Liver (tissue), 9 donors: ENCODE results near the gene ADAMTS2. TPM values are rescaled to one million over a fixed set of nuclear protein-coding genes. Genes with fewer than 3 reads are reported as not detected.

Source experiments
- DNase-seq: peaks from one replicate; pipeline ENCODE4 v3.0.0-alpha.2; 2017; ENCODE audit warnings: low spot score
- H3K27ac ChIP-seq, 2 donors: one replicate each; pipeline ENCODE4 v1.7.0; 2013; ENCODE audit warnings: inconsistent platforms in 2 of 2, low read length in 2 of 2, control low read depth in 1 of 2, low read depth in 1 of 2, mild to moderate bottlenecking in 1 of 2
- H3K27me3 ChIP-seq, 4 donors: one replicate each; pipeline versions ENCODE4 v1.6.1 to v1.7.0; 2013; ENCODE audit warnings: low read length in 3 of 4, inconsistent platforms in 1 of 4, mild to moderate bottlenecking in 1 of 4, moderate library complexity in 1 of 4; ENCODE audit not compliant: control insufficient read depth in 4 of 4, insufficient read depth in 4 of 4
- H3K36me3 ChIP-seq, 4 donors: one replicate each; pipeline versions ENCODE4 v1.6.1 to v1.7.0; 2013; ENCODE audit warnings: low read length in 3 of 4, mild to moderate bottlenecking in 3 of 4, low read depth in 1 of 4, moderate library complexity in 1 of 4; ENCODE audit not compliant: control insufficient read depth in 4 of 4, insufficient read depth in 3 of 4
- H3K4me1 ChIP-seq, 4 donors: one replicate each; pipeline versions ENCODE4 v1.6.1 to v1.7.0; 2013; ENCODE audit warnings: low read length in 3 of 4, mild to moderate bottlenecking in 3 of 4, moderate library complexity in 1 of 4; ENCODE audit not compliant: control insufficient read depth in 4 of 4, insufficient read depth in 4 of 4
- H3K4me3 ChIP-seq, 3 donors: one replicate each; pipeline versions ENCODE4 v1.6.1 to v1.7.0; 2013; ENCODE audit warnings: low read length in 3 of 3, control low read depth in 1 of 3, low read depth in 1 of 3, mild to moderate bottlenecking in 1 of 3
- H3K9ac ChIP-seq, 2 donors: one replicate each; pipeline ENCODE4 v1.7.0; 2013; ENCODE audit warnings: low read length in 2 of 2, mild to moderate bottlenecking in 2 of 2, moderate library complexity in 2 of 2, control low read depth in 1 of 2, low read depth in 1 of 2
- H3K9me3 ChIP-seq, 4 donors: one replicate each; pipeline versions ENCODE4 v1.6.1 to v1.7.0; 2013; ENCODE audit warnings: low read length in 3 of 4; ENCODE audit not compliant: control insufficient read depth in 4 of 4
- EGR1 ChIP-seq, 2 donors: IDR thresholded peaks; 2 replicates each; pipeline ENCODE4 v1.6.1; 2016 to 2018; ENCODE audit warnings: antibody characterized with exemption in 2 of 2, low read depth in 2 of 2
- FOXA1 ChIP-seq: IDR thresholded peaks from 2 replicates; pipeline ENCODE4 v1.6.1; 2016; ENCODE audit warnings: antibody characterized with exemption
- FOXA2 ChIP-seq: IDR thresholded peaks from 2 replicates; pipeline ENCODE4 v1.6.1; 2016; ENCODE audit warnings: antibody characterized with exemption
- HNF4A ChIP-seq, 2 donors: conservative IDR thresholded peaks; 2 replicates each; pipeline ENCODE4 v1.6.1; 2016; ENCODE audit warnings: antibody characterized with exemption in 2 of 2, mild to moderate bottlenecking in 2 of 2
- HNF4G ChIP-seq: IDR thresholded peaks from 2 replicates; pipeline ENCODE4 v1.6.1; 2016; ENCODE audit warnings: antibody characterized with exemption
- JUND ChIP-seq, 2 donors: IDR thresholded peaks; 2 replicates each; pipeline ENCODE4 v1.6.1; 2016; ENCODE audit warnings: antibody characterized with exemption in 2 of 2
- RAD21 ChIP-seq, 2 donors: IDR thresholded peaks; 2 replicates each; pipeline ENCODE4 v1.6.1; 2016; ENCODE audit warnings: antibody characterized with exemption in 2 of 2, mild to moderate bottlenecking in 2 of 2
- RXRA ChIP-seq, 2 donors: IDR thresholded peaks; 2 replicates each; pipeline ENCODE4 v1.6.1; 2017 to 2018; ENCODE audit warnings: antibody characterized with exemption in 2 of 2, mild to moderate bottlenecking in 1 of 2
- SP1 ChIP-seq: IDR thresholded peaks from 2 replicates; pipeline ENCODE4 v1.6.1; 2018; ENCODE audit warnings: antibody characterized with exemption, mild to moderate bottlenecking
- TAF1 ChIP-seq: conservative IDR thresholded peaks from 2 replicates; pipeline ENCODE4 v1.6.1; 2016; ENCODE audit warnings: antibody characterized with exemption, mild to moderate bottlenecking
- YY1 ChIP-seq: IDR thresholded peaks from 2 replicates; pipeline ENCODE4 v1.6.1; 2016; ENCODE audit warnings: antibody characterized with exemption, mild to moderate bottlenecking
- WGBS: extraction: QIAGEN DNeasy Blood & Tissue Kit; methylation state at CpG from one replicate; pipeline ENCODE4 v1.1.7; 2013; 5-methylcytosine and 5-hydroxymethylcytosine counted together
- polyA plus RNA-seq, 2 donors: library from polyadenylated mRNA; stranded (reverse) in 1 of 2; unstranded in 1 of 2; fragments of 200-250 nt in 1 of 2; fragments of >200 nt in 1 of 2; fragmentation: Nextera tagmentation in 1 of 2; extraction: Ambion mirVana in 1 of 2; gene quantifications; one replicate each; pipeline versions ENCODE4 v1.2.1 to v1.2.3, GENCODE V29; 2013 to 2015
- total RNA-seq, 2 donors: library from RNA; depleted of rRNA; stranded (reverse); fragments of >200 nt; gene quantifications; one replicate each; pipeline ENCODE4 v1.2.3, GENCODE V29; 2014
- TF ChIP-seq, protein P1 (sequence below): IDR thresholded peaks from 2 replicates; pipeline ENCODE4 v1.6.1; 2016; ENCODE audit warnings: antibody characterized with exemption
- TF ChIP-seq, protein P2 (sequence below): IDR thresholded peaks from 2 replicates; pipeline ENCODE4 v1.6.1; 2016; ENCODE audit warnings: antibody characterized with exemption, mild to moderate bottlenecking
- TF ChIP-seq, protein P3 (sequence below): fragments of 150-350 bp; IDR thresholded peaks from 2 replicates; pipeline ENCODE4 v1.5.1; 2017; ENCODE audit warnings: improper control_type of control experiment, low read depth, low read length; ENCODE audit not compliant: missing input control
- TF ChIP-seq, protein P4 (sequence below): IDR thresholded peaks from 2 replicates; pipeline ENCODE4 v1.6.1; 2016; ENCODE audit warnings: antibody characterized with exemption
- donor health status: healthy.
- donor health status: healthy.
- donor health status: healthy.
- donor health status: healthy.
- donor health status: healthy.

Gene ADAMTS2
- total and polyA plus RNA-seq, 4 donors = 2.7 to 24.3 (median 12.0) TPM

DNA sequence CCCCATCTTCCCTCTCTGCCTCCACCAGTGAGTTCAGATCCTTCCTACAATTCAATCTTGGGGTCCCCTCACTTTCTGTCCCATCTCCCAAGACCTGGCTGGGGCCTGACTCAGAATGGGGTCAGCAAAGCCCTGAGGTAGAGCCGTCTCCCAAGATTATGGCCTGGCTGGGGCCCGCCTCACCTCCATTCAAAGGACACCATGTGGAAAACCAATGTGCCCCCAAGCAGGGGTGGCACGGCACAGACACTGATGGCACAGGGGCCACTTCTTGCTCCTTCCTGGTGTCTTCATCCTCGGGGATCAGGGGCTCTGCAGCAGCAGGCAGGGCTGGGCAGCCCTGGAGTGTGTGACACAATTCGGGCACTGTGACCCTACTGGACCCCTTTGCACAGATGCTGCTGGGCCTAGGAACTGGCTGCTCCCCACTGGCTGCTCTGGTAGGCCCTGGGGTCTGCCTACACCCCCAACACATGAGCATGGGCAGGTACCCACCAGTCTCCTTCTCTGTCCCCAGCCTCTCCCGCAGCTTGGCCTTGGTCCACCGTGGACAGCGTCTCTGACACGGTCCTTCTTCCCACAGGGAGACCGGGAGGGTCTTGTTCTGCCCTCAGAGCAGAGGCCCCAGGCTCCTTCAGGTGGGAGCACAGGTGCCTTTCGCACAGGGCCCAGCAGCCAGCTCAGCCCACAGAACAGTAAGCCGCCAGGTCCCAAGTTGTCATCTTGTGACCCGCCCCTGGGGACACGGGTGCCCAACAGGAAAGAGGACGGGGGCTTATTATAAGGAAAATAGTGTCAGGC, 89.5 kb downstream of the ADAMTS2 start:
- DNase-seq = no peak
- Histone ChIP-seq H3K9me3 (no peaks in the 10 kb centered on the region), H3K4me1 (no peaks in the 10 kb centered on the region), H3K36me3 (no peaks in the 10 kb centered on the region), H3K4me3 (no peak overlapping the region), H3K27me3 (no peaks in the 10 kb centered on the region), H3K27ac (no peak overlapping the region), H3K9ac (no peak overlapping the region)
- WGBS = 93% methylated on average over 15 of the region's 15 CpGs
- TF ChIP-seq FOXA1 = no peak
- TF ChIP-seq YY1 = no peak
- TF ChIP-seq HNF4A (conservative IDR thresholded peaks at IDR 0.05) = no peak
- TF ChIP-seq, protein P1, sequence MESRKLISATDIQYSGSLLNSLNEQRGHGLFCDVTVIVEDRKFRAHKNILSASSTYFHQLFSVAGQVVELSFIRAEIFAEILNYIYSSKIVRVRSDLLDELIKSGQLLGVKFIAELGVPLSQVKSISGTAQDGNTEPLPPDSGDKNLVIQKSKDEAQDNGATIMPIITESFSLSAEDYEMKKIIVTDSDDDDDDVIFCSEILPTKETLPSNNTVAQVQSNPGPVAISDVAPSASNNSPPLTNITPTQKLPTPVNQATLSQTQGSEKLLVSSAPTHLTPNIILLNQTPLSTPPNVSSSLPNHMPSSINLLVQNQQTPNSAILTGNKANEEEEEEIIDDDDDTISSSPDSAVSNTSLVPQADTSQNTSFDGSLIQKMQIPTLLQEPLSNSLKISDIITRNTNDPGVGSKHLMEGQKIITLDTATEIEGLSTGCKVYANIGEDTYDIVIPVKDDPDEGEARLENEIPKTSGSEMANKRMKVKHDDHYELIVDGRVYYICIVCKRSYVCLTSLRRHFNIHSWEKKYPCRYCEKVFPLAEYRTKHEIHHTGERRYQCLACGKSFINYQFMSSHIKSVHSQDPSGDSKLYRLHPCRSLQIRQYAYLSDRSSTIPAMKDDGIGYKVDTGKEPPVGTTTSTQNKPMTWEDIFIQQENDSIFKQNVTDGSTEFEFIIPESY = no peak
- no peak for TF ChIP-seq EGR1 (IDR thresholded peaks at IDR 0.05; ENCODE audit: low read depth in 2 of 2)
- TF ChIP-seq FOXA2 = no peak
- no peak for TF ChIP-seq RXRA (IDR thresholded peaks at IDR 0.05)
- no peak for TF ChIP-seq HNF4G
- TF ChIP-seq RAD21 (IDR thresholded peaks at IDR 0.05) = no peak
- TF ChIP-seq, protein P2, sequence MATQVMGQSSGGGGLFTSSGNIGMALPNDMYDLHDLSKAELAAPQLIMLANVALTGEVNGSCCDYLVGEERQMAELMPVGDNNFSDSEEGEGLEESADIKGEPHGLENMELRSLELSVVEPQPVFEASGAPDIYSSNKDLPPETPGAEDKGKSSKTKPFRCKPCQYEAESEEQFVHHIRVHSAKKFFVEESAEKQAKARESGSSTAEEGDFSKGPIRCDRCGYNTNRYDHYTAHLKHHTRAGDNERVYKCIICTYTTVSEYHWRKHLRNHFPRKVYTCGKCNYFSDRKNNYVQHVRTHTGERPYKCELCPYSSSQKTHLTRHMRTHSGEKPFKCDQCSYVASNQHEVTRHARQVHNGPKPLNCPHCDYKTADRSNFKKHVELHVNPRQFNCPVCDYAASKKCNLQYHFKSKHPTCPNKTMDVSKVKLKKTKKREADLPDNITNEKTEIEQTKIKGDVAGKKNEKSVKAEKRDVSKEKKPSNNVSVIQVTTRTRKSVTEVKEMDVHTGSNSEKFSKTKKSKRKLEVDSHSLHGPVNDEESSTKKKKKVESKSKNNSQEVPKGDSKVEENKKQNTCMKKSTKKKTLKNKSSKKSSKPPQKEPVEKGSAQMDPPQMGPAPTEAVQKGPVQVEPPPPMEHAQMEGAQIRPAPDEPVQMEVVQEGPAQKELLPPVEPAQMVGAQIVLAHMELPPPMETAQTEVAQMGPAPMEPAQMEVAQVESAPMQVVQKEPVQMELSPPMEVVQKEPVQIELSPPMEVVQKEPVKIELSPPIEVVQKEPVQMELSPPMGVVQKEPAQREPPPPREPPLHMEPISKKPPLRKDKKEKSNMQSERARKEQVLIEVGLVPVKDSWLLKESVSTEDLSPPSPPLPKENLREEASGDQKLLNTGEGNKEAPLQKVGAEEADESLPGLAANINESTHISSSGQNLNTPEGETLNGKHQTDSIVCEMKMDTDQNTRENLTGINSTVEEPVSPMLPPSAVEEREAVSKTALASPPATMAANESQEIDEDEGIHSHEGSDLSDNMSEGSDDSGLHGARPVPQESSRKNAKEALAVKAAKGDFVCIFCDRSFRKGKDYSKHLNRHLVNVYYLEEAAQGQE = no peak
- TF ChIP-seq, protein P3, sequence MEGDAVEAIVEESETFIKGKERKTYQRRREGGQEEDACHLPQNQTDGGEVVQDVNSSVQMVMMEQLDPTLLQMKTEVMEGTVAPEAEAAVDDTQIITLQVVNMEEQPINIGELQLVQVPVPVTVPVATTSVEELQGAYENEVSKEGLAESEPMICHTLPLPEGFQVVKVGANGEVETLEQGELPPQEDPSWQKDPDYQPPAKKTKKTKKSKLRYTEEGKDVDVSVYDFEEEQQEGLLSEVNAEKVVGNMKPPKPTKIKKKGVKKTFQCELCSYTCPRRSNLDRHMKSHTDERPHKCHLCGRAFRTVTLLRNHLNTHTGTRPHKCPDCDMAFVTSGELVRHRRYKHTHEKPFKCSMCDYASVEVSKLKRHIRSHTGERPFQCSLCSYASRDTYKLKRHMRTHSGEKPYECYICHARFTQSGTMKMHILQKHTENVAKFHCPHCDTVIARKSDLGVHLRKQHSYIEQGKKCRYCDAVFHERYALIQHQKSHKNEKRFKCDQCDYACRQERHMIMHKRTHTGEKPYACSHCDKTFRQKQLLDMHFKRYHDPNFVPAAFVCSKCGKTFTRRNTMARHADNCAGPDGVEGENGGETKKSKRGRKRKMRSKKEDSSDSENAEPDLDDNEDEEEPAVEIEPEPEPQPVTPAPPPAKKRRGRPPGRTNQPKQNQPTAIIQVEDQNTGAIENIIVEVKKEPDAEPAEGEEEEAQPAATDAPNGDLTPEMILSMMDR = no peak
- no peak for TF ChIP-seq SP1
- TF ChIP-seq TAF1 = no peak
- no peak for TF ChIP-seq JUND (IDR thresholded peaks at IDR 0.05)
- TF ChIP-seq, protein P4, sequence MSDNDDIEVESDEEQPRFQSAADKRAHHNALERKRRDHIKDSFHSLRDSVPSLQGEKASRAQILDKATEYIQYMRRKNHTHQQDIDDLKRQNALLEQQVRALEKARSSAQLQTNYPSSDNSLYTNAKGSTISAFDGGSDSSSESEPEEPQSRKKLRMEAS = no peak
